Suprapubic skin (tissue), 4 donors: ENCODE results near the gene NME8.

Source experiments
- EP300 ChIP-seq: sonication (generic); formaldehyde crosslinking; IDR thresholded peaks from one replicate; pipeline ENCODE4 v1.6.1; 2017; ENCODE audit warnings: antibody characterized with exemption
- POLR2AphosphoS5 ChIP-seq, 3 donors: sonication (generic); formaldehyde crosslinking; IDR thresholded peaks; one replicate each; pipeline ENCODE4 v1.6.1; 2017; ENCODE audit warnings: antibody characterized with exemption in 3 of 3
- TF ChIP-seq, protein P1 (sequence below), 2 donors: fragments of 200-600 bp in 1 of 2; fragments of 450-650 bp in 1 of 2; sonication (generic) in 1 of 2; IDR thresholded peaks; one replicate each; pipeline ENCODE4 v1.5.1; 2016 to 2019; ENCODE audit warnings: antibody characterized with exemption in 2 of 2, mild to moderate bottlenecking in 1 of 2, moderate library complexity in 1 of 2

DNA sequence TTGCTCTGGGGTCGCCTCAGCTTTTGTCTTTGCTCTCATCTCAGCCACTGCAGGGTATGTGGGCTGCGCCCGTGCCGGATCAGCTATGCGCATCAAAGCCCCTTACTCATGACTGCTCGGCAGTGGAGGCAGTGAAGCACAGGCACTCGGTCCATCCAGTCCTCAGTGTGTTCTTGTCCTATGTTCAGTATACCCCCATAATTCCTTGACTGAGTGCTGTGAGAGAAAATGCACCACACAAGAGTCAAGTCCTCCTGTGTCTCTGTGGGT is 99.5 kb downstream of the NME8 start:
- TF ChIP-seq EP300 (no peak), POLR2AphosphoS5 (IDR thresholded peaks at IDR 0.05) (no peak)
- TF ChIP-seq, protein P1, sequence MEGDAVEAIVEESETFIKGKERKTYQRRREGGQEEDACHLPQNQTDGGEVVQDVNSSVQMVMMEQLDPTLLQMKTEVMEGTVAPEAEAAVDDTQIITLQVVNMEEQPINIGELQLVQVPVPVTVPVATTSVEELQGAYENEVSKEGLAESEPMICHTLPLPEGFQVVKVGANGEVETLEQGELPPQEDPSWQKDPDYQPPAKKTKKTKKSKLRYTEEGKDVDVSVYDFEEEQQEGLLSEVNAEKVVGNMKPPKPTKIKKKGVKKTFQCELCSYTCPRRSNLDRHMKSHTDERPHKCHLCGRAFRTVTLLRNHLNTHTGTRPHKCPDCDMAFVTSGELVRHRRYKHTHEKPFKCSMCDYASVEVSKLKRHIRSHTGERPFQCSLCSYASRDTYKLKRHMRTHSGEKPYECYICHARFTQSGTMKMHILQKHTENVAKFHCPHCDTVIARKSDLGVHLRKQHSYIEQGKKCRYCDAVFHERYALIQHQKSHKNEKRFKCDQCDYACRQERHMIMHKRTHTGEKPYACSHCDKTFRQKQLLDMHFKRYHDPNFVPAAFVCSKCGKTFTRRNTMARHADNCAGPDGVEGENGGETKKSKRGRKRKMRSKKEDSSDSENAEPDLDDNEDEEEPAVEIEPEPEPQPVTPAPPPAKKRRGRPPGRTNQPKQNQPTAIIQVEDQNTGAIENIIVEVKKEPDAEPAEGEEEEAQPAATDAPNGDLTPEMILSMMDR (IDR thresholded peaks at IDR 0.05), result no peak
